Right ventricle myocardium inferior (tissue), 1 donor: ENCODE measurements around the gene YLPM1. TPM values are rescaled to one million over a fixed set of nuclear protein-coding genes. Genes with fewer than 3 reads are reported as not detected.

Source experiments
- ATAC-seq: fragments of 200-7000 bp; cut with Tn5 transposase; one replicate; pipeline ENCODE4 v1.9.1; 2020; ENCODE audit warnings: mild to moderate bottlenecking, moderate library complexity
- DNase-seq: peaks from one replicate; pipeline ENCODE4 v3.0.0; 2021; ENCODE audit errors: missing footprints
- intact Hi-C: fragments of 100-400 bp; cut with DNase I; formaldehyde crosslinking; loops from one replicate; pipeline ENCODE4 v1.11.0; 2022
- total RNA-seq: library from RNA; stranded (reverse); fragmentation: NEBNext Ultra II Directional; extraction: Animal tissue kit (Norgen Biotek cat#: 25700); gene quantifications from one replicate; pipeline ENCODE4 v1.2.1, GENCODE V29; 2021
- donor health status: DM: no; HTN: yes; CAD: no; lungs with severe emphysema.

YLPM1 gene
- total RNA-seq, 1 donor from 2014 or later, result 27.1 TPM

DNA sequence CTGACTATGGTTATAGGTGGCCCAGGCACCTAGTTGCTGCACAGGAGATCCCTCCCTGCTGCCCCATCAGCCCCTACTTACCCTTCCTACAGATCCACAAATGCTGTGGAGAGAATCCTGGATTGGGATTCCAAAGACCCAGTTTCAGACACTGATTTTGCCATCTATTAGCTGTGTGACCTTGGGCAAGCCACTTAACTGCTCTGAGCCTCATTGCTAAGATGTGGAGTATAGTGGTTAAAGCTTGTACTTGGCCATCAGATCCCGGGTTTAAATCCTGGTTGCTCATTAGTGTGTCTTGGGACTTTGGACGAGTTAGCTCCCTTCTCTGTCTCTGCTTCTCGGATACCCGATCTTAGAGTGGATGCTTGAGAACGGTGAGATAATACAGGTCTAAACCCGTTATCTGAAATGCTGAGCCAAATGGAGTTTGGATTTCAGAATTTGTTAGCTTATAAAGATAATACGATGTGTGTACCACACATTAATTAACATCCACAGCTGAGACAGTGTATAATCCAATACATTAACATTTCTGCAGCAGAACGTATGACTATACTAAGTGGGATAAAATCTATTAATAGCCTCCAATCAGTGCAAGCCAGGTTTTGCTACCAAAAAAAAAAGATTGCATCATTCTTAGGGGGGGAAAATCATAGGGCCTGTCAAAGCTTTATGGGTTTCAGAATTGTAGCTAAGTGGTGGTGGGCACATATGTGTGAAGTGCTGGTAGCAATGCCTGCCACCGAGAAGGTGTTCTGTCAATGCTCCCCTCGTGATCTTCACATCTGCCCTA lies 96.8 kb downstream of the YLPM1 start:
- DNase-seq (no peak), ATAC-seq (no peak)
- intact Hi-C loops, result loop anchor here (2.0 kb wide), 2 partner anchors 23 to 229 kb away; no protein-coding TSS in a partner anchor

DNA sequence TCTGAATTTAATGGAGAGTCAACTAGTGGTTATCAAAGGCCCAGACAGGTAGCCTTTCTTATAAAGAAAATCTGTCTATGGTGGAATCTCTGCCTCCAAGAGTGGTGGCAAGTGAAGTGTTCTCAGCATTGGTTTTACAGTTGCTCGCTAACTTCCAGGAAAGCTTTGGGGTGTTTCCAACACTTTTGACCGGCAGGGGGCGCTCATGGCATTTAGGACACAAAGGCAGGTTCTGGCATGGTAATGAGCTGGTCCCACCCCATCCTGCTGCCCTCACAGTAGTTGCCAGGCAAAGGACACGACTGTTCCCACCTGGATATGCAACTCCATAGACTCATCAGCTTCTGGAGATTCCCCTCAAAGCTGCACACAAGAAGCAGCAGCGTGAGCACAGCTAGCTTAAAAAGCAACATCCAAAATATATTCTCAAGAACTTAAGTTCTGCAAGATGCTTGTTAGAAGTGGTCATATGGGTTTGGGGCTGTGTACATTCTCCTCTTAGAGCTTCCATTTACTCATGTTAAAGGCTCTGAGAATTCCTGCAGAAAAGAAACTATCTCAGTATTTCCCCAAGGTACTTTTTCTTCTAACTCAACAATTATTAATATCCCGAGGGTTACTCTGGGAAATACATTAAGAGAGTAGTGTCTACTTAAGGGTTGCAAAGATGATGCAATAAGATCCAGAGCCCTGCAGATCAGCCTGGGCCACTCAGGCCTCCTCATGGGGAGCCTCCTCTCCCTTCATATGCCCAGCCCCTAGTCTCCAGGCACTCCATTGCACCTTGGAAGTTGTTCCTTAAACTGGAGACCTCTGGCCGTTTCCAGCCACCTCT lies 98.0 kb downstream of the YLPM1 start:
- peak; percentile 94 for DNase-seq
- peak; percentile 82 for ATAC-seq
- intact Hi-C loops, result loop anchor here (1.0 to 2.0 kb wide), 3 partner anchors 22 to 228 kb away; no protein-coding TSS in a partner anchor

DNA sequence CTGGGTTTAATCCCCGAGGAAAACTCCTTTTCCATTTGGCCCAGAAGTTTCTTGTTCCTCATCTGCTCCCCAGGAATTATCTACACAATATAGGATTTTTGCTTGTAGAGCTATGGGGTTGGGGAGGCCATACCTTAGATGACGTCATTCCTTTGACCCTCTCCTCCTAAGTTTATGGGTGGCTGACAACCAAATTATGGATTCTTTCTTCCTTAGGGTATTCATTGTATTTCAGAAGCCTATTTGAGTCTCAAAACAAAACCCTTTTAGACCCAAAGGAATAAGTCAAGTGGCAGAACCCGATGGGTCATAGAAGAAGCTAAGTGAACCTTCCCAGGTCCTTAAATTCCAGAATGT lies 98.6 kb downstream of the YLPM1 start:
- ATAC-seq (no peak), DNase-seq (no peak)
- intact Hi-C loops, result loop anchor here (1.0 to 2.0 kb wide), 3 partner anchors 21 to 227 kb away; no protein-coding TSS in a partner anchor

DNA sequence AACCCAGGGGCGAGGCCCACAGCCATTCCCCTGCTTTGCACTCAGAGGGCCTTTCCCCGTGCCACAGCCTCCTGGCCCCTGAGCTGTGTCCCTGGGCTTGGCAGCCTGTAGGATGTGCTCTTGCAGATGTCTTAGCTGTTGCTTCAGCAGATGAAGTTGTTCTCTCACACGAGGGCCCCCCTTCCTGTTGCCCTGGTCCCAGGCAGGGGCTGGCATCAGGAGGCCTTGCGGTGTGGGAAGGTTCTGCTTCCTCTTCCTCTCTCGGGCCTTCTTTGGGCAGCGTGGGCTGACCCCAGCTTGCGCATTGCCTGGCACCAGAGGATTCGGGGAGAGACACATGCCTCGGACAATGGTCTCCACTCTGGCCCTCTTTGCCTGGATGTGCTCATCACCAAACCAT lies 100.2 kb downstream of the YLPM1 start:
- intact Hi-C loops, result no loop called here
- DNase-seq (peak; percentile 32), ATAC-seq (peak; percentile 18)

DNA sequence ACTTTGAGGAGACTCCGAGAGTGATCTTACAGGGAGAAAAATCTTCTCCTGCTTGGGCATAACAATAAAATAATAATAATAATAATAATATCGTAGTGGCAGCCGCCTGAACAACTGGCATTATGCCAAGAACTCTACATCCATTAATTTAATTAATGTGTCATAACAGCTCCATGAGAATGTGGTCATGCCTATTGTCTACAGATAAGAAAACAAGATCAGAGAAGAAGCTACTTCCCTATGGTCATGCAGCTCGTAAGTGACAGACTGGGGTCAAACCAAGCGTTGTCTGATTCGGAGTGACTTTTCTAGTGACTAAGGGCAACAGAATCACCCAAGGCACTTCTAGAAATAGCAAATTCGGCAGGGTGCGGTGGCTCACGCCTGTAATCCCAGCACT lies 101.1 kb downstream of the YLPM1 start:
- intact Hi-C loops, result no loop called here
- DNase-seq, result no peak
- no peak for ATAC-seq

DNA sequence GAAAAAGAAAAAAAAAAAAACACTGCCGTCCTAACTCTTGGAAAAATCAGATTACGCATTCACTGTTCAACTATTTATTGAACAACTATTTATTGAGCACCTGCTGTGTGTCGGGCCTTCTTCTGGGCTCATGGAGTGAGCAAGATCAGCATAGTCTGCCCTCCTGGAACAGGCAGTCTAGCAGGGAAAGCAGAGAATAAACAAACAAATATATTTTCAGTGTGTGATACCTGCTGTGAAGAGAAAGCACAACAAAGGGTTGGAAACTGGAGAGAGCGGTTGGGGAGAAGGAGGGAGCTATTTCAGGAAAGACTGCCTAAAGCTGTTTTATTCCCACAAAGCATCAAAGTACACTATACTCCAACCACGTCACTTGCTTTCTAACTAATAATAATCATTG lies 102.0 kb downstream of the YLPM1 start:
- no peak for ATAC-seq
- no peak for DNase-seq
- intact Hi-C loops, result no loop called here

DNA sequence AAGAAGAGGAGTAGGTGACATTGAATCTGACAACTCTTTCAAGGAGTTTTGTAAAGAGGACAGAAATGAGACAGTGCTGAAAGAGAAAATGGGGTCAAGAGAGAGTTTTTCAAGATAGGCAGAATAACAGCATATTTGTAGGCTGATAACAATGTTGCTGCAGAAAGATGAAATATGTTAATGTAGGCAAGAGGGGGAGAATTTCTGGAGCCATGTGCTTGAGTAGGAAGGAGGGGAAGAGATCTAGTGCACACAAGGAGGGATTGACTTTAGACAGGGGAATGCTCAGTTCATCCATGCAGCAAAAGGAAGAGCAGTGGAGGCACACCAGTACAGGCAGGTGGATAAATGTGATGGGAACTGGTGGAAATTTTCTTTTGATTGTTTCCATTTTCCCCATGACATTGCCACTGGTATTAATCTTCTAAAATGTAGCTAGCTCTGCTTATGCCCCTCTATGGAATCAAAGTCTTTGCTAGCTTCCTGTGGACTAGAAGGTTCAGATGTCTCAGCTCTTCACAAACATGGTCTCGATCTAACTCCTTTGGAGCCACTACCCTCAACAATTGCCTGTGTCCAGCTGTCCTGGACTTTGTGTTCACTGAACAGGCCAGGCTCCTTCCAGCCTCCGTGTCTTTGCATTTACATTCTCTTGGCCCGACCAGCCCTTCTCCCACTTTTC lies 103.7 kb downstream of the YLPM1 start:
- no peak for DNase-seq
- ATAC-seq, result no peak
- intact Hi-C loops, result no loop called here

DNA sequence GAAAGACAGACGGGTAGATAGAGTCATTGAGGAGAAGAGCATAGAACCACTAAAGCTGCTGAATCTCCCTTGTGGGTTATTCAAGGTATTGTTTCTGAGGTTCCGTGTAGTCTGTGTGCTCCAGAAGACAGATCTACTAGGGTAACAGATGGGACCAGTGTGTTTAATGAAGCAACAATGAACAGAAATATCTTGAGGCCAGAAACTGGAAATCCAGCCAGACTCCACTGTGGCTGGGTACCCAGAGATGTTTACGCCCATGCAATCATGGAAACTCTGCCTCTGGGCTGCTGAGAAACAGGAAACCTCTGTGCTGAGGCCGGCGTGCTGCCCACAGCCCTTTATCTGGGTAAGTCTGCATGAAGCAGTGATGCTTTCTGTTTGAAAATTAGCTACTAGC lies 104.6 kb downstream of the YLPM1 start:
- ATAC-seq (peak; percentile 46), DNase-seq (no peak)
- intact Hi-C loops, result no loop called here

DNA sequence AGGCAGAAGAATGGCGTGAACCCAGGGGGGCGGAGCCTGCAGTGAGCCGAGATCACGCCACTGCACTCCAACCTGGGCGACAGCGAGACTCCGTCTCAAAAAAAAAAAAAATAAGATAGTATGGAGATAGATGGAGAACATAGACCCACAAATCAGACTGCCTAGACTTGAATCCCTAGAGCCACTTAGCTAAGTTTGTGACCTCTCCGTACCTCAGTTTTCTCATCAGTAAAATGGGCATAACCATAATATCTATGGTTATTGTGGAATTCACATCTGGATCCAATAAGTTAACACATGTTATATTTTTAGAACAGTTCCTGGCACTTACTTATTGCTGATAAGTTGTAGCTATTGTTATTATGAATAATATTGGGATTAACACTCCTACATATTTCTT lies 105.6 kb downstream of the YLPM1 start:
- intact Hi-C loops, result no loop called here

DNA sequence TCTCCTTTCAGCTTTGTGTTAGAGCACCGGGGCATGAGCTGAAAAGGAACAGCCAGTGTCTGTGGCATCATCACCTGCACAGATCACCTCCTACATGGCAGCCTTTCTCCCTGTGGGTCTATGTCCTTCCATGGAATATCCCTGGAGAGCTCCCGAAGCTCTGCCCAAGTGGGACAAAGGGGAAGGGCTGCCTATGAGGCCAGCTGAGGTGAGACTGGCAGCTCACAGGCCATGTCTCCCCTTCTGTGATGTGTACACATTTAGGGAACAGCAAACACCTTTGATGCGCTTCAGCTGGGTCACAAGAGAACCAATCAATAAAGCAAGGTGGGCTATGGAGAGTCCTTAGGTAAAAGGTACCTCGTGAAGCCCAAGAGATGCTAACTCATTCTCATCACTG lies 108.7 kb downstream of the YLPM1 start:
- intact Hi-C loops, result no loop called here
- no peak for ATAC-seq
- DNase-seq, result no peak

More for the DNA sequence above, 105.6 kb downstream of the YLPM1 start:
- no peak for DNase-seq
- ATAC-seq, result no peak

DNA sequence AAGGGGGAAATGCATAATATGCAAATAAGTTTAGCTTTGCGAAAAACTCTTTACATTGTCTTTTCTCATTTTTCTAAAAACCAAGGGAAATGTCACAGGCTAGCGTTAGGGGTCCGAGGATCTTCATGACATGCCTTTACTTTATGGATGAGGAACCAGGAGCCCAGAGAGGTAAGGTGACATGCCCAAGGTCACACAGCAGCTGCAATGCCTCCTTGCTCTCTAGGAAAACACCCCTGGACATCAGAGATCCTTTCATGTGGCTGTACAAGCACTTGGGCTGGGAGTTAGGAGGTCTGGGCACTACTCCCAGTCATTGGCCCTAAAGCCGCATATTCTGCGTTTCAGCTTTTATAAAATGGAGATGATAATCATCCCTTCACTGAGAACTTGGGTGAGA lies 112.1 kb downstream of the YLPM1 start:
- DNase-seq, result no peak
- intact Hi-C loops, result no loop called here
- no peak for ATAC-seq

DNA sequence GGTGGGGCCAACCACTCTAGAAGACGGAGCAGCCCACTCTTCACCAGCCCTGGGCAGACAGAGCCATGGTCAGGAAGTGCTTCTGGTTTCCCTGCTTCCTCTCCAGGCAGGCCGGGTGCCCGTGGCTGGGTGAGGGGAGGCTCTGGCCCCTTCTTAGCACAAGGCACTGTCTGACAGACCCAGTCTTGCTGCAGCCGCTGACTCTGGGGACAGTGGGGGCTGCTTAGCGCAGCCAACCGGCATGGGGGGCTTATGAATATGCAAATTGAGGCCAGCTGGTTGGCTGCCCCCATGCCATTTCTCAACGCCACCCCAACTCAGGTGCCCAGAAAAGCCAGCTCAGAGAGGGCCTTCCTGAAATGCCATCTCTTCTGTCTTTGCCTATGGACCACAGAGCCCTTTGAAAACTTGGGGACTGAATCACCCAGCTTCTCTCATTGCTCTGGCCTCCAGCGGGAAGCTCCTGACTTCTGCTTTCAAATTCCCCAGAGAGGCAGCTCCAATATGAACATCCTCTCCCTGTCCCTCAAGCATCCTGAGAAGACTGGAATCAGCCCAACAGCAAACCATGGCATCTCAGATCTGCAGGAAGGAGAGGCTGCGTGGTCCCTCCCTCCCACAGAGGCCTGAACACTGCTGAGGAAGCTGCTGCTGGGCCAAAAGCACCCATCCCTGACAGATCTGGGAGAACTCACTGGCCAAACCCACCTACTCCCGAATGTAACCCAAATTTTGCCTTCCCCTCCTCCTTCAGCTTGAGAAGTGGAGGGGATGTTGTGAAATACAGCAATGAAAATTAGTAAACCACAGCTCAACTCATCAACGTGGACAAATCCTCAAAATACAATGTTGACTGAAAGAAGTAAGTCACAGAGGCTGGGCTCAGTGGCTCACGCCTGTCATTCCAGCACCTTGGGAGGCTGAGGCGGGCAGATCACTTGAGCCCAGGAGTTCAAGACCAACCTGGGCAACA lies 113.1 kb downstream of the YLPM1 start, which contains the start of gene PROX2:
PROX2 (minus strand) TSS at position 205 of the 973 bp plus-strand sequence. CDS start 12,311 bp downstream, outside the sequence.
- DNase-seq (no peak), ATAC-seq (no peak)
- intact Hi-C loops, result no loop called here

DNA sequence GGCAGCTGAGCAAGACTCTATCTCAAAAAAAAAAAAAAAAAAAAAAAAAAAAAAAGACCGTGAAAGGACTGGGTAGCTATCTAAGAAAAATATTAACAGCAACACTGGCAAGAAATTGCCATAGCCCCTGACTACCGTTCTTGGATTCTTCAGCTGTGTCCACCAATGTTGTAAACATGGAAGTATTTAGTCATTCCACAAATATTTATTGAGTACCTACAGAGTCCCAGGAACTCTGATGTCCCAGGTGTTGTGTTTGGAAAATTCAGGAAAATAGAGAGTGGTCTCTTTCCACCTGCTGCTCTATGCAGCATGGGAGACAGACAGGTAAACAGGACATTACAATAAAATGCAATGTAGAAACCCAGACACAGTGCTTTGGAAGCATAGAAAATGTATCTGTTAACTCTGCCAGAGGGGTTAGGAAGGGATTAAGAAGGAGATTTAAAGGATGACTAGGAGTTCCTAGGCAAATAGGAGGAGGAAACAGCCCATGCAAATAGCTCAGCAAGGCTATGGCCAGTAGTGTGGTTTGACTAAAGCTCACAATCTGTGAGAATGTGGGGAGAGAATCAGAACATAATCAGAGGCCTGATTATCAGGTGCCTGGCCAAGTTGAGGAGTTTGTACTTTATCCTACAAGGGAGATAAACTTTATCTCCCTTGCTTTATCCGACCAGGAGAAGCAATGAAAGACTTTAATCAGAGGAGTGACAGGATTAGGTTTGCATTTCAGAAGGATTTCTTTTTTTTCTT lies 116.5 kb downstream of the YLPM1 start:
- DNase-seq, result no peak
- intact Hi-C loops, result no loop called here
- ATAC-seq, result no peak

DNA sequence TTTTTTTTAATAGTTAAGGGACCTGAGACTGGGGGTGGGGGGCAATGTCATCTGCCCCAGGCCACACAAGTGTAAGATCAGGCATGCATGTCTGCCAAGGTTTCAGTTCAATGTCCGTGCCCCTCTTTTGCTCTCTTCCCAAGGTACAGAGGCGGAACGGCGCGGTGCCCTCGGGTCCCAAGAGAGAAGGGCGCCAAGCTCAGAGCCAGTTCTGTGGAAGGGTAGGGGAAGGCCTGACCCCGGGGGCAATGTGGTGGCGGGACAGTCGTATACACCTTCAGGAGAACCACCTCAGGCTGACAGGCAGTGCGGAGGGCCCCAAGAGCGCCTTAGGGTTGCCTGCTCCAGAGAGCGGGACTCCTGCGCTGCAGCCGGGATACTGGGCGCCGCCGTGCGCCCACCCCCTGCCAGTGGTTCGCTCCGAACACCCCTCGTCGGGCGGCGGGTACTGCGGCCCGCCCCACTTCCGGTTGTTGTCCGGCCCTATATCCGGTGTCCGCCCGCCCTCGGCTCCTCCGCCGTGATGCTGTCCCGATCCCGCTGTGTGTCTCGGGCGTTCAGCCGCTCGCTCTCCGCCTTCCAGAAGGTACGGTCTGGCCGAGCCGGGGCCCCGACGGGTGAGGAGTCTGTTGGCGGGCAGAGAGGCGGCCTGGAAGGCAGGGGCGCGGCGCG lies 118.5 kb downstream of the YLPM1 start, which contains the start of gene DLST:
DLST (plus strand) TSS at position 486 of the 672 bp plus-strand sequence; CDS start at position 524, 38 bp downstream.
- DNase-seq (peak; percentile 95), ATAC-seq (peak; percentile 99)
- intact Hi-C loops, result loop anchor here (2.0 kb wide), 1 partner anchor 21 kb away; no protein-coding TSS in a partner anchor

DNA sequence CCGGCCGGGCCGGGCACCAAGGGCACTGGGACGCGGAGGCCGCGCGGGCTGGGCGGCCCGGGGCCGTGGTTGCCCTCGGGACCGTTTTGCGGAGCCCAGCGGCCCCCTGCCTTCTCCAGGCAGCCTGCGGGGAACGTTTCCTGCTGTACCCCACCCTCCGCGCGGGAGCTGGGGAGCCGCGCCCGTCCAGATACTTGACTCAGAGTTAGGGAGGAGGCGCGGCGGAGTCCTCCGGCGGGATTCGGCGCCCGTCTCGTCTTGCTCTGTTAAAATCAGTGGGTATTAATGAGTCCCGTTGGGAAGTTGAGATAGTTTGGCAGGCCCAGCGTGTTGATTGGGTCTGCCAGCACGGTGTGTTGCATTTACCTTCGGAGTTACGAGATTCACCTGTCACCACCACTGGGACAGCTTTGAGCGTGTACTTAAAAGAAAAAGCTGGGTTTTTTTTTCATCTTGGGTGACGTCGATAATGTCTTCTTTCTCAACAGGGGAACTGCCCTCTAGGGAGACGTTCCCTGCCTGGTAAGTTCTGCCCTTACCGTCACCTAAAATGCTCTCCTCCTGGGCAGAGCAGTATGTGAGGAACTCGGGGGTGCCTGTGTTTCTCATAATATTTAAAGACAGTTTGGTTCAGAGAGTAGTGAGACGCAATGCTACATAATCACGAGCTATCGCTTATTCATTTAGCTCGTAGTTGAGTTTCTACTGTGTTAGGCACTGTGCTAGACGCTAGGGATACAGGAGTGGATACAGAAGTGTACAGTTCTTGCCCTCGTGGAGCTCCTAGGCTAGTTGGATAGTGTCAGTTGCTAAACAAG lies 119.2 kb downstream of the YLPM1 start:
- DNase-seq (peak; percentile 71), ATAC-seq (peak; percentile 42)
- intact Hi-C loops, result loop anchor here (2.0 kb wide), 1 partner anchor 22 kb away; no protein-coding TSS in a partner anchor
